ENCODE measurements around the gene PZP. TPM values are rescaled to one million over a fixed set of nuclear protein-coding genes. Genes with fewer than 3 reads are reported as not detected.

PZP gene
- total RNA-seq, 1 experiment from 2014 or later: not detected

GRCh38 chr12:9123781-9124382 is 84.3 kb downstream of the PZP start:
- Histone ChIP-seq H2AFZ (ENCODE audit: low read length) (no peak overlapping the region), H3K9me3 (ENCODE audit: control insufficient read depth, low read depth, low read length) (no peaks in the 10 kb centered on the region), H3K9ac (ENCODE audit: extremely low read depth, insufficient read length, low read length) (no peak overlapping the region), H3K23me2 (ENCODE audit: insufficient read length, low read depth, low read length, poor library complexity, severe bottlenecking) (no peaks in the 10 kb centered on the region), H2BK12ac (ENCODE audit: insufficient read length, low read depth, low read length) (no peak overlapping the region), H3K4ac (ENCODE audit: low read depth, low read length) (no peak overlapping the region), H2BK5ac (ENCODE audit: insufficient read length, low read length) (no peak overlapping the region), H2AK5ac (ENCODE audit: insufficient read length, low read length) (no peak overlapping the region), H3K18ac (ENCODE audit: insufficient read length, low read depth, low read length) (no peak overlapping the region), H3K56ac (ENCODE audit: insufficient read length, low read depth, low read length) (no peak overlapping the region), H2BK15ac (ENCODE audit: low read depth, low read length) (no peak overlapping the region), H2BK20ac (ENCODE audit: low read depth, low read length, poor library complexity, severe bottlenecking) (no peak overlapping the region), H3K14ac (ENCODE audit: insufficient read depth, low read length) (no peak overlapping the region), H4K20me1 (ENCODE audit: control insufficient read depth, insufficient read depth, insufficient read length) (no peaks in the 10 kb centered on the region), H4K5ac (ENCODE audit: insufficient read length, low read depth, low read length) (no peak overlapping the region), H3K27me3 (ENCODE audit: insufficient read depth, low read length) (no peaks in the 10 kb centered on the region), H3K4me2 (ENCODE audit: insufficient read depth, insufficient read length, low read length) (no peak overlapping the region), H3K4me1 (ENCODE audit: insufficient read depth, low read length) (no peaks in the 10 kb centered on the region), H3K79me1 (ENCODE audit: insufficient read depth, low read depth, low read length, poor library complexity, severe bottlenecking) (no peaks in the 10 kb centered on the region), H3K27ac (ENCODE audit: insufficient read length, low read depth, low read length) (no peak overlapping the region), H3K79me2 (ENCODE audit: insufficient read depth, low read length) (no peaks in the 10 kb centered on the region), H3T11ph (ENCODE audit: low read length) (no peak overlapping the region), H2BK120ac (ENCODE audit: low read depth, low read length, poor library complexity, severe bottlenecking) (no peak overlapping the region), H3K23ac (ENCODE audit: insufficient read length, low read depth, low read length) (no peak overlapping the region), H4K8ac (replicated peaks; ENCODE audit: insufficient read length, low read depth, low read length) (no peak overlapping the region), H4K91ac (ENCODE audit: insufficient read length, low read depth, low read length) (no peak overlapping the region)
- H3K4me3 Mint-ChIP-seq: no peak overlapping the region
- H3K4me1 Mint-ChIP-seq: no peaks in the 10 kb centered on the region
- H3K36me3 Mint-ChIP-seq (ENCODE audit: insufficient read depth in 1 of 3, low read depth in 3 of 3): peaks cover 0 to 4% (median 0%) of the 10 kb centered on the region in 3 experiments; a peak in 2 of 7 replicates
- TF ChIP-seq CTCF (conservative IDR thresholded peaks at IDR 0.05): no peak
- no peaks in the 10 kb centered on the region for H3K27me3 Mint-ChIP-seq (ENCODE audit: low read depth)
- no peak overlapping the region for H3K27ac Mint-ChIP-seq
- WGBS (ENCODE audit: extremely low coverage, insufficient read length, low lambda C conversion rate): no CpG with 5 or more reads among the region's 14 CpGs
- DNase-seq: no peak
- no peaks in the 10 kb centered on the region; a peak in 1 of 5 replicates for H3K9me3 Mint-ChIP-seq

All from H9 (cell line).